RPMI7951 (cell line): ENCODE results near the gene TTBK1. TPM values are rescaled to one million over a fixed set of nuclear protein-coding genes. Genes with fewer than 3 reads are reported as not detected.
"Not testable (repeated sequence)": the region's sequence is repeated elsewhere in the genome, so short reads cannot be mapped to it uniquely, and the experiment has no call there.

Experiments
- DNase-seq: peaks from one replicate; pipeline ENCODE4 v3.0.0-alpha.2; 2012; ENCODE audit warnings: low read depth
- total RNA-seq: library from RNA; depleted of rRNA; stranded (reverse); fragments of >200 nt; shearing (Covaris generic); gene quantifications from 2 replicates; pipeline ENCODE4 v1.2.3, GENCODE V29; 2014

TTBK1 gene
- total RNA-seq, 1 experiment from 2014 or later = not detected

- DNase-seq = no peak
Measured at GRCh38 chr6:43287717-43288679, 44.7 kb downstream of the TTBK1 start.

GRCh38 chr6:43290339-43290904, 47.1 kb downstream of the TTBK1 start:
- no peak for DNase-seq

DNA sequence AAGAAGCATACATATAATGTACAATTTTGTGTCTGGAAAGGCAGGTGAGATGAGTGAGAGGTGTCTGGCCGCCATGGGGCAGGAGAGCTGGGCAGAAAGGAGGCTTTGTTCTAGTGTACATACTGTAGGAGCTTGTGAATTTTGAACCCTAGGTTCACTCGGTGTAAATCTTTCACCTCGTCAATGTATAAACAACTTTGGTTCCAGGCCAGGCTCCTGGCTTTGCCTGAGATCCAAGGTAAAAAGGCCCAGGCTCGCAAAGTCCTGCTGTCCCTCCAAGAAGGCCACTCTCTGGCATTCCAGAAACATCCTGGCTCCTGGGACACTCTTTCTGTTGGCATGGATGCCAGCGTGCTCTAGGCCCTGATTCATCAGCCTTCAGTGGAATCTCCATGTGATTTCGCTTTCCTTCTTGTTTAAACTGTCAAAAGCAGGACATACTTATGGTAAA, 47.6 kb downstream of the TTBK1 start:
- DNase-seq = no peak

GRCh38 chr6:43291708-43292107, 48.4 kb downstream of the TTBK1 start:
- DNase-seq = no peak

- DNase-seq = no peak
Measured at GRCh38 chr6:43292341-43292740, 49.1 kb downstream of the TTBK1 start.

DNA sequence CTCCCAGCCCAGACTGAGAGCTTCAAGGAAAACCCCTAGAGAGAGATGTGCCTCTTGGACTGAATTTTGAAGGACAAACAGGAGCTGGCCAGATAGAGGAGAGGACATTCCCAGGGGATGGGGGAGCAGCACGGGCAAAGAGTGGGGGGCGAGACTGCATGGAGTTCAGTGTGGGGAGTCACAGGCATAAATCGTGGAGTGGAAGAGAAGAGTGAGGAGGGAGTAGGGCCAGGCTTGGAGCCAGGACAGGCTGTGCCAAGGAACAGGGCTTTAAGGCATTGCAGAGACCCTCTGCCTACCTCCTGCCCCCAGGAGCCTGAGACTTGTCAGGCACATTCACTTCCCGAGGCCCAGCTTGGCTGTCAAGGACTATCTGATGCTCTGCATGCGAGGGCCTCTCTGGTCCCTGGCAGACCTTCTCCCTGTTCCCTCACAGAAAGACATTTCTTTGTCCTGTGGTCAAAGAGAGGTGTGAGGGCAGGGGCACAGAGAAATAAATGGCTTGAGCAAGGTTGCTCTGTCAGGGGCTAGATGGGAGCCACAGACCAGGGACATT, 49.6 kb downstream of the TTBK1 start:
- DNase-seq = no peak

GRCh38 chr6:43293698-43294097, 50.4 kb downstream of the TTBK1 start:
- DNase-seq = no peak

- DNase-seq = no peak
Measured at GRCh38 chr6:43294536-43294935, 51.3 kb downstream of the TTBK1 start.

DNA sequence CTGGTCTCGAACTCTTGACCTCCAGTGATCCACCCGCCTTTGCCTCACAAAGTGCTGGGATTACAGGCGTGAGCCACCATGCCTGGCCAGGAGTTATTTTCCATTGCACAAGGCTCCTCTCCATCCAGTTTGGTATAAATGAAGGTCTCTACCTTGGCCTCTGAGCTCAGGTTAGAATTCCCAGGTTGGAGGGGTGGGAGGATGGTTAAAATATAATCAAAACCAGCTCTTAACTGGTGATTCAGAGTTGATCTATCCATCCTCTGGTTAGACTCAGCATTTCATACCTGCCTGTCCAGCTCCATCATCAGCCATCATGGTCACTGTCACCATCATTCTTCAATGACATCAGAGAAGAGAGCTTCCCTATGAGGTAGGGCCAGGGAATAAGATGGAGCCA, 52.2 kb downstream of the TTBK1 start:
- no peak for DNase-seq

- DNase-seq = no peak
Measured at GRCh38 chr6:43296780-43297497, 53.7 kb downstream of the TTBK1 start.

DNA sequence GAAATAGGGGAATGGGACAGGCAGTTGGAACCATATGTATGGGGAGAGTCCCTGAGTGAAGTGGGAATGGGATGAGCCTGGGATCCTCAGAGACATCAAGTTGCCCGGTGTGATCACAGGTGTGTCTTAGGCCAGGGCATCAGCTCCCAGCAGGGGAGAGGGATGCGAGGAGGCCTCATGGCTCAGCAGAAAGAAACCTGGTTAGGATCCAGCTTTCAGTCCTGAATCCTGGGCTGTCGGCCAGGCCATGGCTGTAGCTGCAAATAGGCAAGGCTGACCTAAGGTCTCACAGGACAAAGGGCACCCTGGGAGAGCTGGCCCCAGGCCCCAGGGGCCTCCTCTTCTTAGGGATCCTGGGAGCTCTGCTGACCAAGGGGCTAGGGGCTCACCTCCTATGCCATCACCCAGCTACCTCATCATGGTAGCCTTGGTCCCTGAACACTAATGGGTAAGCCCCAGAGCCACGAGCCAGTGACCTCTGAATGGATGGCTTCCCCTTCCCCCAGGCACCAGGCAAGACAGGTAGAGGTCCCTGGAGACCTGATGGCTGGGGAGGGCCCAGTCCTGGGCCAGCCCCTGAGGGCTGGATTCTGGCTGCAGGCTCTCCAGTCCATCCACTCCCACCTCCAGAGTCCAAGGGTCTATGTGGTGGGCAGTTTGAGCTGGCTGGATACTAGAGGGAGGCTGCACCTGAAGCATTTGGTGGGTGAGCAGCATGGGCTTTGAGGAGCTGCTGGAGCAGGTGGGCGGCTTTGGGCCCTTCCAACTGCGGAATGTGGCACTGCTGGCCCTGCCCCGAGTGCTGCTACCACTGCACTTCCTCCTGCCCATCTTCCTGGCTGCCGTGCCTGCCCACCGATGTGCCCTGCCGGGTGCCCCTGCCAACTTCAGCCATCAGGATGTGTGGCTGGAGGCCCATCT, 54.6 kb downstream of the TTBK1 start, which contains the start of gene SLC22A7:
SLC22A7 (plus strand) TSS at position 617 of the 921 bp plus-strand sequence; CDS start at position 716, 99 bp downstream.
- no peak for DNase-seq

GRCh38 chr6:43298565-43299337, 55.5 kb downstream of the TTBK1 start:
- DNase-seq = no peak

GRCh38 chr6:43299338-43300293, 56.3 kb downstream of the TTBK1 start:
- DNase-seq = no peak

DNA sequence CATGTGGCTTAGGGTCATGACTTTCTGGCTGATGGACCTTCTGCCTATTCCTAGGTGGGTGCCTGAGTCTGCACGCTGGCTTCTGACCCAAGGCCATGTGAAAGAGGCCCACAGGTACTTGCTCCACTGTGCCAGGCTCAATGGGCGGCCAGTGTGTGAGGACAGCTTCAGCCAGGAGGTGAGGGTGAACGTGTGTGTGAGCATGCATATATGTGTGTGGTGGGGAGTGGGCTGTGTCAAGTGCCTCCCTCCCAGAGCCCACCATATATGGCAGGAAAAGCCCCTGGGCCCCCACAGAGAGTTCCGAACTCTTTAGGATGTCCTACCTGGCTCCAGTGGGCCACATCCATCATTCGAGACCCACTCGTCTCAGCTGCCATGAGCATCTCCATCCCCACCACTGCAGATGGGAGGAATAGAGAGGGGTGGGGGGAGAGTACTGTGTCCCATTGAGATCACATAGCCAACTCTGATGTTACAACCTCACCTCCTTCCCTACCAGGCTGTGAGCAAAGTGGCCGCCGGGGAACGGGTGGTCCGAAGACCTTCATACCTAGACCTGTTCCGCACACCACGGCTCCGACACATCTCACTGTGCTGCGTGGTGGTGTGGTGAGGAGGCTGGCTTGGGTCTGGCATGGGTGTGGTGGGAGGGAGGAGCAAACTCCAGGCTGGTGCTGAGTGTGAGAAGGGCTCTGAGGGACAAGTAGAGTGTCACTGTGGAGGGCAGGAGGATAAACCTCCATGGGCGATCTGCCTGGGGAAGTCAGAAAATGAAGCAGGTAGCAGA, 58.0 kb downstream of the TTBK1 start:
- DNase-seq = no peak

- DNase-seq = no peak
Measured at GRCh38 chr6:43302126-43302525, 58.8 kb downstream of the TTBK1 start.

- DNase-seq = not testable (repeated sequence)
Measured at GRCh38 chr6:43303006-43303405, 59.7 kb downstream of the TTBK1 start.

DNA sequence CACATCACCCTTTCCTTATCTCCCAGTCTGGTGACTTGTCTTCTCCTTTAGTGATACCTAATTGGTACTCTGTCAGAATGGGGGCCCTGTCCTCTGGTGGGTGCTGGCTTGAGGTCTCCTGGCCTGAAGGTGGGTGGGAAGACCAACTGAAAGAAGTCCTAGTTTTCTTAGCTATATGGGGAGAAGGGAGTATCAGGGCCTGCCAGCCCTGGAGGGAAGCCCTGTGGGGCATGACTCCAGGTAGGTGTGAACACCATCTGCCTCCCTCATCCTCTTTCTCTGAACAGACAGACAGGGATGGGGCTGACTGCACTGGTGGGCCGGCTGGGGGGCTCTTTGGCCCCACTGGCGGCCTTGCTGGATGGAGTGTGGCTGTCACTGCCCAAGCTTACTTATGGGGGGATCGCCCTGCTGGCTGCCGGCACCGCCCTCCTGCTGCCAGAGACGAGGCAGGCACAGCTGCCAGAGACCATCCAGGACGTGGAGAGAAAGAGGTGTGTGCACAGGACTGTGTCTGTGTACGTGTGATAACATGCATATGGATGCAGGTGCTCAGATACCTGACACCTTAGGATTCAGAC, 60.6 kb downstream of the TTBK1 start:
- no peak for DNase-seq

- no peak for DNase-seq
Measured at GRCh38 chr6:43304361-43304760, 61.1 kb downstream of the TTBK1 start.
